AG10803 (cell line): Measurements from ENCODE around the gene MPZ.

ENCODE experiments used
- DNase-seq: peaks from one replicate; pipeline ENCODE4 v3.0.0; 2010; ENCODE audit warnings: low read depth
- H3K4me3 ChIP-seq: 2 replicates; pipeline ENCODE4 v1.5.1; 2011; ENCODE audit warnings: mild to moderate bottlenecking, low read length, control low read depth
- TF ChIP-seq, protein P1 (sequence below): conservative IDR thresholded peaks from 2 replicates; pipeline ENCODE4 v1.5.1; 2011; ENCODE audit warnings: mild to moderate bottlenecking, low read length, control low read depth, inconsistent platforms

MPZ gene

DNA sequence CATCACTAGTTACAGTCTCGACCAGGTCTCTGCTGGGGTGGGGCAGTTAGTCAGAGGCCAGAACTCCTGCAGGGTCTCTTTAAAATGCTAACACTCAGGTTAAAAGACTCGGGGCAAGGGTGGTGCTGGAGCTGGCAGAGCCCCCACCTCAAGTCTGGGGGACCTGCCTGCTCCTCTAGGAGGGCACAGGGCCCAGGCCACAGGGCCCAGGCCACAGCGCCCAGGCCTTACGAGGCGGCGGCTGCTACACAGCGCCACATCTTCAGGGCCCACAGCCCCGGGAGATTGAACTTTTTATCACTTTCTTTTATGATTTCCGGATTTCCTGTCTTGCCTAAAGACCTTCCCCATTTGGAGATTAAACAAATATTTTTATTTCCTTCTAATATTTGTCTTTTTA lies 10.4 kb downstream of the MPZ start:
- H3K4me3 ChIP-seq: no peak overlapping the region
- TF ChIP-seq, protein P1, sequence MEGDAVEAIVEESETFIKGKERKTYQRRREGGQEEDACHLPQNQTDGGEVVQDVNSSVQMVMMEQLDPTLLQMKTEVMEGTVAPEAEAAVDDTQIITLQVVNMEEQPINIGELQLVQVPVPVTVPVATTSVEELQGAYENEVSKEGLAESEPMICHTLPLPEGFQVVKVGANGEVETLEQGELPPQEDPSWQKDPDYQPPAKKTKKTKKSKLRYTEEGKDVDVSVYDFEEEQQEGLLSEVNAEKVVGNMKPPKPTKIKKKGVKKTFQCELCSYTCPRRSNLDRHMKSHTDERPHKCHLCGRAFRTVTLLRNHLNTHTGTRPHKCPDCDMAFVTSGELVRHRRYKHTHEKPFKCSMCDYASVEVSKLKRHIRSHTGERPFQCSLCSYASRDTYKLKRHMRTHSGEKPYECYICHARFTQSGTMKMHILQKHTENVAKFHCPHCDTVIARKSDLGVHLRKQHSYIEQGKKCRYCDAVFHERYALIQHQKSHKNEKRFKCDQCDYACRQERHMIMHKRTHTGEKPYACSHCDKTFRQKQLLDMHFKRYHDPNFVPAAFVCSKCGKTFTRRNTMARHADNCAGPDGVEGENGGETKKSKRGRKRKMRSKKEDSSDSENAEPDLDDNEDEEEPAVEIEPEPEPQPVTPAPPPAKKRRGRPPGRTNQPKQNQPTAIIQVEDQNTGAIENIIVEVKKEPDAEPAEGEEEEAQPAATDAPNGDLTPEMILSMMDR: no peak
- DNase-seq: no peak

DNA sequence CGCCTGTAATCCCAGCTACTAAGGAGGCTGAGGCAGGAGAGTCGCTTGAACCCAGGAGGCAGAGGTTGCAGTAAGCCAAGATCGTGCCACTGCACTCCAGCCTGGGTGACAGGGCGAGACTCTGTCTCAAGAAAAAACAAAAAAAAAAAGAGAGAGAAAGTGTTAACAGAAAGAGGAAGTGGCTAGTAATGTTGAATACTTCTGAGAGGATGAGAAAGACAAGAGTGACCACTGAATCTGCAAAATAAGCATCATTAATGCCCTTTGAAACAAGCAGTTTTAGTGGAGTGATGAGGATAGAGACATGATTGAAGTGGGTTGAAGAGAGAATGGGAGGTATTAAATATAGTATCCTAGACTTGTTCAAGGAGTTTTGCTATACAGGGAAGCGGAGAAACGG lies 11.7 kb downstream of the MPZ start:
- H3K4me3 ChIP-seq: no peak overlapping the region
- no peak for DNase-seq
- TF ChIP-seq, protein P1: no peak

DNA sequence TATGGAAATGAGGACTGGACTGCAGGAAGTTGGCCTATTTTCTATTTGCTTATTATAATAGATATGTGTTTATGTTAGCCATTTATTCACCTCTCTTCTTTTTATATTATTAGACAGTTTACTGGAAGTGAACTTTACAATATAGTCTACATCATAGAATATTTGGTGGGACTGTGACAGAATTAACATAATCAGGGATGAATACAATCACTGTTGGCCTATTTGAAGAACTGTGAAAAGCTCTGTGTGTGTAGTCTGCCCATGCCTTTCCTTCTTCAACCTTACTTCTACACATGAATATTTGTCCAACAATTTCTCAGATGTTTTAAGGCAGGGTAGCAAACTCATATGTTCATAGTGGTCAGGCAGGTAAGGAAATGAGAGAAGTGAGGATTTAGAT lies 12.4 kb downstream of the MPZ start:
- TF ChIP-seq, protein P1: no peak
- no peak for DNase-seq
- H3K4me3 ChIP-seq: no peak overlapping the region

DNA sequence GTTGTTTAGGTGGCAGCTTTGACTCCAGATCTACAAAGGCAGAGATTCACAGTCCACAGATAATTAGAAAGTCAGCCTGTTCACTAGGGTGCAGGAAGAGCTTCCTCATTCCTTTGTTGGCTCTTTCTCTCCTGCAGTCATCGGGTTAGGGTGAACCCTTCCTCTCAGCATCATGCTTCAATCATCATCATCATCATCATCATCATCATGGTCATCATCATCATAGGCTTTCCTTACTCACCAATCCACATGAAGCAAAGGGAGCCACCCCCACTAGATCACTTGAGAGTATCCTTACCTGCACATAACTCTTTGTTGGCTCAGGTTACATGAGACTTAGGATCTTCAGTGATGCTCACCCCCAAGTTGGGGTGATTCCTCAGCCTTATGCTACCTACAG lies 19.0 kb downstream of the MPZ start:
- TF ChIP-seq, protein P1: no peak
- DNase-seq: no peak
- no peak overlapping the region for H3K4me3 ChIP-seq

DNA sequence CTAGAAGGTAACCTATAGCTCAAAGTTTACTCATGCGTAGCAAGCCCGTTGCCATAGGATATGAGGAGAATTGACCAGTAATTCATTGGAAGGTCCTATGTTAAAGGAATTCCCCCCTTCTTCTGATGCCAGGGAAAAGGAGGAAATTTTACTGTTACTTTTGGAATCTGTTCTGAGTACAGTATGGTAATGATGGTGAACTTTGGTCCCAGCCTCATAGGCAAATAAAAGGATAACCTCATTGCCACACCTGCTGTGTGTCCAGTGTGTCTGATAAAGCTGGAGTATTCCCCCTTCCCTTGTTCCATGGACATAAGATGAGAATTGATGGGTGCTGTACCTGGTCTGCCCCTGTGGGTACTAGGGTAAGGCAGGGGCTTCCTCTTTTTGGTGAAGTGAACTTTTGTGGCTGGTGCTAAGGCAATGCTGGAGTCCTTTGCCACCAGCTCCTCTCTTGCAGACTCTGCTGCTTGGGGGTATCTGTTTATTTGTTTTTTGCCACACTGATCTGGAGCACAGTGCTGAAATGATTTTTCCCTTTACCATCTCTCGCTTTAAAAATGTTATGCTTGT lies 22.2 kb downstream of the MPZ start:
- TF ChIP-seq, protein P1: no peak
- no peak for DNase-seq
- no peak overlapping the region for H3K4me3 ChIP-seq

DNA sequence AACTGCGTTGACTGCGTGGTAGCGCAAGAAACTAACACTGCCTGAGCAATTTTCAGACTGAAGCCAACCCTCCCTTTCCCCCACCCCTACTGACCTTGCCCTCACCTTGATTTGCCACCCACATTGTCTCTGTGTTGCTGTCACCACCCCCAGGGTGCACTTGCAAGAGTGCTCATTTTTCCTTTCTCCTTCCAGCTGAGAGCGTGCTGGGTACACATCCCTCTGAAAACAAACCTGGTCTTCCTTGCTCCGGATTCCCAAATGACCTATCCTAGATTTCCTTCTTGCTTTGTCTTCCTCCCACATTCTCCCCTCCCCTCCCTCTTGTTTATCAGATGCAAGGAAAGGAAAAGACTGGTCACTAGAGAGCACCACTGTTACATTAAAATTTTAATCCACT lies 24.2 kb downstream of the MPZ start:
- TF ChIP-seq, protein P1: no peak
- no peak for DNase-seq
- H3K4me3 ChIP-seq: no peak overlapping the region

DNA sequence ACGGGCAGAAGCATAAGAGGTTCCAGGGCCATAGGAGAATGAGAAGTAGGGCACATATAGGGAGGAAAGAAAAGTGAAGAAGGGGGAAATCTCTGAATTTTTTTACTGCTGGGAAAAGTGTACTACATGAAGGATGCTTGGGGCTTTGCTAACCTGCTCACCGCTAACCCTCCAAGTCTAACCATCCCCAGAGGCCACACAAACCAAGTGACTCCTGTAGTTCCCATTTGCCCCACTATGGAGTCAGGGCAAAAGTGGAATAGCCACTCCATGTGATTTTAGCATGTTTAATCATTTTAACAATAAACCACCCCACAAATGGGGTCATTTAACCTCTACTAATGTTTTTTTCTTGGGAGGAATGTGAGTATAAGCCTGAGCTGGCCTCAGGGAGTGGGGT lies 24.7 kb downstream of the MPZ start:
- H3K4me3 ChIP-seq: no peak overlapping the region
- TF ChIP-seq, protein P1: no peak
- DNase-seq: no peak
